AML-193 (cell line): ENCODE measurements around the gene VSIG2.

ENCODE experiments used
- DNase-seq, 2 experiments: peaks; one replicate each; lab custom pipeline; 2025; lab: John Stamatoyannopoulos, UW

Gene VSIG2

DNA sequence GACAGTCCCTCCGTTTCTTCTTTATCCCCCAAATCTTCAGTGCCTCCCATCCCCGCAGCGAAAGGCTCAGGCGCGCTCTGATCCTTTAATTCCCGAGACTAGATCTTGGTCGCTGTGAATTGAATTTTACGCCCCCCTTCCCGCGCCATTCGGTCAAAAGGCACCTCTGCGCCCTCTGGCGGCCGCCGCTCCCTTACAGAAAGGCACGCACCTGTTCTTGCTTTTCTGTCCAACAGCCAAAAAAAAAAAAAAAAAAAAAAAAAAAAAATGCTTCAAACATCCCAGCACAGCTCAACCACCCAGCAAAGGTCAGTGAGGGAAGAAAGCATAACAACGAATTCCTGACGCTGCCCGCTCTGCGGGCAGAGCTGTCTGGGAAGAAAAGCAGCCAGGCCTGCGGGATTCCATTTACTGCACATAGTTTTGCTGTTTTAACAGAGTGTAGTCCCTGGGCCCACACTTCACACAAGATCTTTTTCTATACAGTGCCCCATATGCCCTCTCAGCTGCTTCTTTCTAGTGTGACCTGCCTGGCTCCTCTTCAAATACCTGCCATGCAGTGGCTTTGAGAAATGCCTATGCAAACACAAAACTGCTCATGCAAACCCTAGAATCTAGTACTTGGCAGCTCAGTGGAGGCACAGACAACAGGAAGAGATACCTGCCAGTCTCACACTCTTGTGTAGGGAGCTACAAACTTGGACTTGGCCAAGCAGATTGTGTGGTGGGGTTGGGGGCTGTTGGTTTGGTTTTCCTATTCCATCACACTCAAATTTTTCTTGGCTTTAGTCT, 11.3 kb upstream of the VSIG2 start:
- DNase-seq: peak; percentile 51 to 66

DNA sequence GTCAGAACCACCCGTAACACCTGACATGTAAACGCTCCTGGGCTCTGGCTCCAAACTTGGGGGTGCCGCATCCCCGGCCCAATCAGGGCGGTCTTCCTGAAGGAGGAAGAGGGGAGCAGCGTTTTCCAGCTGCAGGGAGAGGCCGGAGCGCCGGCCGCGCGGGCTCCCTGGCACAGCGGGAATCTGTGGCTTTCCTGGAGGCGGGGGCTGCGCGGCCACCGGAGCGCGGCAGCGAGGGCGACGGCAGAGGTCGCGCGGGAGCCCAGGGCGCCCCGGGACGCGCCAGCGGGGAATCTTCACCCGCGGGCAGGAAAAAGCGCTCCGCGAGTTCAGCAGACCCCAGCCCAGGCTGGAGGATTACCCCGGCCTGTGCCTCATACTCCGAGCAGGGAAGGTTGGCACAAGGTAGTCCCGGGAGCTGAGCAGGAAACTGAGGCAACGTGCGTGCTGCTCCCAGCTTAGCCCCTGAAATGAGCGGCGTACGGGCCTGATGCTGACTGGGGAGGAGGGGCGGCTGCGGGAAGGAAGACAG, 10.6 kb upstream of the VSIG2 start:
- DNase-seq: no peak

DNA sequence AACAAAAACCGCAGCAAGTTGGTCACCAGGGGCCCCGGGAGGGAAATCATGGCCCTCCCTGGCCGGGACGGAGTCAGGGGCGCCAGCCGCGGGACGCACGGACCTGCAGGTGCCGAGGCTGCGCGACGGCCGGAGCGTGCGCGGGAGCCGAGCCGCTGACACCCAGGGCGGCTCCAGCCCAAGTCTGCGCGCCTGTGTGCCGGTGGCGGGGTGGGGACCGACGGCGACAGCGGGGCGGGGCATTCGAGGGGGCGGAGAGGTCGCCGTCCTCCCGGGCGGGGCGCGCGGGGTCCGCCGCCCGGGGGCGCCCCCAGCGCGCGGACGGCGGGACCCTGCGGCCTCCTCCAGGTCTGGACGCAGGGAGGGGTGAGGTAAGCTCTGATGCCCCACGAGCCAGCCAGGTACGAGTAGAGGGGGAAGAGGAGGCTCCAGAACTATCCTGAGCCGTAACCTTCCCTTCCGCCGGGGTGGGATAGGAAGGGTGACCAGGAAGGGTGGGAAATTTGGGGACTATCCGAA, 10.1 kb upstream of the VSIG2 start, which contains the start of gene ESAM:
Gene ESAM (minus strand): TSS at position 186 of the 519 bp plus-strand sequence. CDS start 136 bp downstream, at position 50.
- no peak for DNase-seq

DNA sequence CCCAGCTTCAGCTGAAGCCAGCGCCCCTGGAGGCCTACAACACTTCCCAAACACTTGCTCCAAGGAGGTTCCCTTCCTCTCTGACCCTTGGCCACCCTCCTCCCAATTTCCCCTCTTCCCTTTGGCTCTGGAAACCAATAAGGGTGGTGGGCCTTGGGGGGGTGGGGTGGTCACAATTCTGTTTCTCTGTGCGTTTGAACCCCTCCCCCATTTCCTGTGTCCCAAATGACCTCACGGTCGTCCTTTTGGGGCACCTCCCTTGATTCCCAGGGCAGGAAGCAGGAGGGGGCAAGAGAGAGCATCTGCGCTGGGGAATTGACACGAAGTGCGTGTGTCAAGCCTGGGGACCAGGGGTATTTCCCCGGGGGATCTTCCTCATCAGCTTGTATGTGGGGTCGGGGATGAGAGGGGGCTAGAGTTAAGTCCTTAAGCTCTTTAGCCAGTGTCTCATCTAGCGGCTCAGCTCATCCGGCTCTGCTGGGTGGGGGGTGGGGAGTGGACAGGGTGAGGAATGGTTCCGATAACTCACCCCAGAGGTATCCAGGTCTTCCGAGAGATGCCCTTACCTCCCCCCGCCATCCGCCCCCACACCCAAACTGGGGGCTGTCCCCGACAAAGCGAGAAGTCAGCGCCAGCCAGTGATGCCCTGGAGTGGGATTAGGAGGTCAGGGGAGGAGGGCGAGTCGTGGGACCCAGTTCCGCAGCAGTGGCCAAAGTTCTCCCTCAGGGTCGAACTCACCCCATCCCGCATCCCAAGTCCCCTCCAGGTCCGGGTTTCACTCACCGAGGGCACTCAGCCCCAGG, 9.4 kb upstream of the VSIG2 start:
- no peak for DNase-seq

DNA sequence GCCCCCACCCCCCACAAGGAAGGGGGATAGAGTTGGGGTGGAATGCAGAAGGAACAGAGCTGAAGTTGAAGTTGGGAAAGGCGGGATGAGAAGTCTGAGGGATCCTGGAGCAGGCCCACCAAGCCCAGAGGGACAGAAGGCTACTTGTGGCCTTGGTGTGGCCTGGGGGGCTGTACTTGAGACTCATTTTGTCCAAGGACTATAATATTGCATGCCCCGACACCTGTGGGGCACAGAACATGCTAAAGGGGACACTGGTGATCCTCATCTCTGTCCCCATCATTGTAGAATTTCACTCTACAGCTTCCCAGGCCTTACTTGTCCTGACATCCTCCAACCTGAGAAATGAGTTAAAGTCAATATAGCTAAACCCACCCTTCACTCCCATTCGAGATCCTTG, 8.8 kb upstream of the VSIG2 start:
- no peak for DNase-seq

DNA sequence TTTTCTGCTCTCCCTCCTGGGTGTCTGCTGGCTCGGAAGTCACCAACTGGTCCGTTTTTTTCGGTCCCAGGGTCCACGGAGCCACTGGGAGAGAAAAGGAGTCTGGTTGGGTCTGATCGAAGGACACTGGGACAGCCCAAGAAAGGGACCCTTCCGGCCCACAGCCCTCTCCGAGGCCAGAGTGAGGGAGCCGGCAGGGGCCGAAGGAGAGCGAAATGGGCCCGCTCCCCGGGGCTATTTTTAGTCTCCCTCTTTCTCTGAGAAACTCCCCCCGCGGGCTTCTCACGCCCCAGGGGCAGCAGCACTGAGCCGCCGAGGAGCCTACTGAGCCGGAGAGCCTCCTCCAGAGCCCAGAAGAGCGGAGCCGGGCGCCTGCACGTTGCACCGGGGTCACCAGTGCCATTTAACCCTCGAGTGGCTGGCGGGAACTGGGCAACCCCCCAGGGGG, 8.2 kb upstream of the VSIG2 start:
- no peak for DNase-seq

DNA sequence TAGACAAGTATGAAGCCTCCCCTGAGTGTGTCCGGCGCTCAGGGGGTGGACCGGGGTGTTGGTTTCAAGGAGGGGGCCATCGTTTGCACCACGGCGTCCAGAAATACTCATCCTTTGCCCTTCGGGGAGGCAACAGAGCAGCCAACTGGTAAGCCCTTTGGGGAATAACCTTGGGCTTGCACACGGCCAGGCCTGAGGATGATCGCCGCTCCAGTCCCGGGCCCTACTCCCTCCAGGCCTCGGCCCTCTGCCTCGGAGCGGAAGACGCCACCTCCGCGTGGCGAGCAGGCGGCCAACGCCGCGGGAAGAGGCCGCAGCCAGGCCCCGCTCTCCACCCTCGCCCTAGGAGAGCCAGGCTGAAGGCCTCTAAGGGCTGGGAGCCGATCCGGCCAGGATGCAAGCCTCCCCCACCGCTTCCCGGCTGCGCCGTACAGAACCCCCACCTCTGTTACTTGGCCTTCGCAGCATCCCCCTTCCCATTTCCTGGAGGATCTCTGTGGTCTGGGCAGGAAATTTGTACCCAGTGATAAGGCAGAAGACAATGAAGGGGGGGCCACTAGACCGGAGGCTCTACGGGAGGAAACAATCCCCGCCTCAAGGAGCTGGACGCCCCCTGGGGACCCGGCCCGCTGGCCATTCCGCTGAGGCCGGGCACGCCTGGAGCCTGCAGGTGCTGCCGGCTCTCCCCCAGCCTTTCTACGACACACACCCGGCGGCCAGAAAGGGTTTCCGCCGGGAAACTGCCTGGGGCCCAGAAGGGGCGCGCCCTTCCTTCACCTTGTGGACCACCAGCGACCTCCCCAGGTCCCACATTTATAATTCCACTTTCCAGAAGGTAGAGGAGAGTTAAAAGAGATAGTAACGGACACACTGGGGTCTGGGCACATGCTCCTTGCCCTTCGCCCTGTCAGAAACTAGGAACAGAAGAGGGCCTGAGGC, 7.5 kb upstream of the VSIG2 start:
- no peak for DNase-seq

DNA sequence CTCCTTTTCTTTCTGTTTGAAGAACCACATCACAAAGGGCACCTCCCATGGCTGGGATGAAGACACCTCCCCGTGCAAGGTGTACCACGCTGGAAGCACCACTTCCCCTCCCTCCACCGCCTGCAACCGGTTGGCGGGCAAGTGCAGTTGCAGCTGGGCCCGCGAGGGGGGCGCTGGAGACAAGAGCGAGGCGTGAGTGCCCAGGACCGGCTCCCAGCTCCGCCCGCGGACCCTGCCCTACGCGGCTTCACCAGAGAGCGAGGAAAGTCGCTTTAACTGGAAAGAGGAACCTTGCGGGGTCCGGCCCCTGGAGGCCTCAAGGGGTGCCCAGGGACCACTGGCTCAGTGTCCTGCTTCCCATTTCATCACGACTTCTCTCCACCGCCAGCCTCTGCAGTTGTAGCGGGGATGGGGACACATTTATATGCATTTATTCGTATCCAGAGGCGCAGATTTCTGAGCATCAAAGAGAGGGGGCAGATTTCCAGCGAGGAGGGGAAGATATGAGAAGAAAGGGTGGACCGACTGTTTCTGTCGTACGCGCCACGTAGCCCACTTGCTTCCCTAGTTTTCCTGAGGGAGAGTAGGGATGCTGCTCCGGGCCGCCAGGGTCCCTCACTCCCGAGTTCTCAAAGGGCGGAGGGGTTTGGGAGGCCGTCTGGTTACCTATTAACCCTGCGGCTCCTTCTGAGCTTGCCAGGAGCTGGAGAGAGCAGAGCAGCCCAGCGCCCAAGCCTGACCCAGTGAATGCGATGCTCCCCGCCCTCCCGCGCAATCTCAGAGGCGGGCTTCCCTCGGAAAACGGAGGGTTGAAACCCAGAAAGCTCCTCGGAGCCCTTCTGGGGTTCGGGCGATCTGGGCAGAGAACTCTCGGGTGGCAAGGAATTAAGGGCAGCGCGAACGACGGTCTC, 6.6 kb upstream of the VSIG2 start:
- peak; percentile 85 to 87 for DNase-seq

DNA sequence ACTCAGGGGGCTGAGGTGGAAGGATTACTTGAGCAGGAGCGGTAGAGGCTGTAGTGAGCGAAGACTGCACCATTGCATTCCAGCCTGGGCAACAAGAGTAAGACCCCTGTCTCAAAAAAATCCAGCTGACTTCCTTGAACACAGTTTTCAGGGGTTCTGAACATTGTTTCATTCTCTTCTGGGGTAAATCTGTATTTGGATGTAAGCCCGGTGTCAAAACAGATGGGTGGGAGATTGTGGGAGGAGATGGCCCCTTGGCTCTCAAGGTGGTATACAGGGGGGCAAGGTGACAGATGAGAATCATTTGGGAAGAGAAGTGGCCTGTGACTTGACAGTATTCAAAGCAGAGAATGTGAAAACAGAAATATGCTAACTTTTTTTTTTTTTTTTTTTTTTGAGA, 5.3 kb upstream of the VSIG2 start:
- DNase-seq: no peak

DNA sequence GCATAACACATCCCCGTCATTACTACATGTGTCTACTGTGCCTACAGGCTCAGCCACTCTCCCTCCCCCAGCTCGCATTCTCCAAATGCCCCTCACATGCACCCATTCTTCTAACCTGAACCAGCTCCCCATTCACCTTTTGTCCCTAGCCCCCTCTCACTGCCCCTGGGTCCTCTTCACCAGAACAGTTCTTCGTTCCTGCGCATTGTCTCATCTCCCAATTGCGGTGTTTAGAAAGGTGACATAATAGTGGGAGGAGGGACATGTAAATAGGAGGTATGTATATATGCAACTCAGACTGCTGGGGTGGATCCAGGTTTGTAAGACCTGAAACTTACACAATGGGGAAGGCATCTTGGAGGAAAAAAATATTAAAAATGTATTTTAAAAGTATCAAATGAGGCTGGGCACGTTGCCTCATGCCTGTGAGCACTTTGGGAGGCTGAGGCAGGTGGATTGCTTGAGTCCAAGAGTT, 4.7 kb upstream of the VSIG2 start:
- no peak for DNase-seq

DNA sequence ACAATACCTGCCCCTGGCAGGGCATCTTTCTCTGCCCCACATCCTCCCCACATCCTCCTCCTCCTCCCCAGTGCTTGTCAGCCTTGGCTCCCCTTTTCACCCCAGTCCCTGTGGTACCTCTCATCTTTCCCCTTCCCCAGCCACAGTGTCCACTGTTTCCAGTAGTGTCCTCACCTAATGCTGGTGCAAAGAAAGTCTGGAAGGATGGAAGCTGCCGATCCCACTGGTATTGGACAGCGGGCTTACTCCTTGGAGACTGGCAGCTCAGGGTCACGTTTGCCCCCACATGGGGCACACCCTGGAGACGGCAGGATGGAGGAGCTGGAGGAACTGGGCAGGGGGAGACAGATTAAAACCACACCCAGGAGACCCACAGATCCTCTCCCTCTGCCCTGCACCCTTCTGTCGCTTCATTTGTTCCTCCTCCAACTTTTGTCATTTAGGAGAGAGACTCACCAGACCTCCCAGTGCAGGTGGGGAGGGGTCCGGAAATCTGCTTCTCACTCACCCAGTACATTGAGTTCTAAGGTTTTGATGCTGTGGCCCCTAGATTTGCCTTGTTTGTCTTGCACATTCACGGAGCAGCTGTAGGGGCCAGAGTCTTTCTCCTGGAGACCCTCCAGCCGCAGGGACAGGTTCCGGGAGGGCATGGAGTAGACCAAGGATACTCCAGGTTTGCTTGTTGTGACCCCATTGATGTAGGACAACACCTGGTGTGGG, 4.1 kb upstream of the VSIG2 start:
- no peak for DNase-seq

DNA sequence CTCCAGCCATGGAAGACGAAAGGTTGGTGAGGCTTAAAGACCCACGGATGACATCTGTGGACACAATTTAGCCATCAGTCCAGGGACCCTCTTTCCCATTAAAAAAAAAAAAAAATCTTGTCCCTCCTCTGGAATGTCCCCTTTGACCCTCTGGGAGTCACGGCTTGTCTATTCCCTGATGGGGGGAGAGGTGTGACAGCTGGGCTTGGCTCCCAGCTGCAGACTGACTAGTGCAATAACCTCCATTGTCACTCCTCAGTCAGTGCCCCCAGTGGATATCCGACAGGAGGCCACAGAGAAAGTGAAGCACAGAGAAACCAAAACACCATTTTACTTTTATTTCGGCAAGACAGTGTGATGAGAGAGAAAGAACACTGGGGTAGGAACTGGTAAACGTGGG, 2.7 kb upstream of the VSIG2 start:
- DNase-seq: no peak

DNA sequence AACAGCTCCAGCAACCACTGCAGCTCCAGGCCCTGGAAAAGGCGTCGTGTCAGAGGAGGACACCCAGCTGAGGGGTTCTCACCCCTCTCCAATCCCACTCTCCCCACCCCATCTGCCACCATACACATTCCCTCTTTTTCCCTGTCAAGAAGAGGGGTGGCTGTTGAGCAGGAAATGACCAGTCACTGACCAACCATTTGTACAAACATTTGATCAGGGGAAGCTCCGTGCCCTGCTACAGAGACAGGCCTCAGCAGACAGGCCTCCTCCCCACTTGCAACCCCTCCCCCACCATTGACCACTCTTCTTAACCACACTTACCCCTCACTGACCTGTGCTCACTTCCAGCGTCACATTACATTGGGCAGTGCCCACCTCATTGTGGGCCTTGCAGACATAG, 2.3 kb upstream of the VSIG2 start:
- no peak for DNase-seq

DNA sequence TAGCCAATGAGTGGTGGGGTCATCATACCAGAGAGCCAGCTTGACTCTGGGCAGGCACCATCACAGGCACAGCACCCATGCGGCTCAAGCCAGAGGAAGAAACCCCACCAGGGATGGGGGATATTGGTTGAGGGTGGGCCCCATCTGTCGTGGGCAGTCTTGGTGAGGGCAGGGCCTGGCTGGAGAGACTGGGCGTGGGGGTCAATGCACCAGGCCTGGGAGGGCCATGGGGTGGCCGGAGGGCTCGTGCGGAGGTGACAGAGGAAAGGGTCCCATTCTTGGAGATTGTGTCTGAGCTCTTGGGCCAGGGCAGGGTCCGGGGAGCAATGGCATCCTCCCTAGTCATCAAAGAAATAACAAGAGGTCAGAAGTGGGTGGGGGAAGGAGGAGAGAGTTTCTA, 1.6 kb upstream of the VSIG2 start:
- DNase-seq: no peak

DNA sequence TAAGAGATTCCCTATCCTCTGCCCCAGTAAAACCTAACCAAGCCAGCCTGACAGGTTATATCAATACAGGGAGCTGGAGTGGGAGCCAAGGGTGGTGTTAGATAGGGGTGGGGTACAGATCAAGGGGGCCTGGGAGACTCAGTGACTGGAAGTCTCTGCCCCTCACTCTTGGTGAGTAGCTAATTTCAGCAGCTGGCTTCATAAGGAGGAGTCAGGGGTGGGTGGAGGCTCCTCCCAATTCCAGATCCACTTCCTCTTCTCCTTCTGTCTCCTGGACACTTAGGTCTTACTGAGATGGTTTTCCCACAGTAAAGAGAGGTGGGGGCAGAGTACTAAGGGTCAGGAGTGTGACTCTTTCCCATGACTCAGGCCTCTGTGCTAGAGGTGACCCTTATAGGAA, 1.1 kb upstream of the VSIG2 start:
- DNase-seq: no peak

DNA sequence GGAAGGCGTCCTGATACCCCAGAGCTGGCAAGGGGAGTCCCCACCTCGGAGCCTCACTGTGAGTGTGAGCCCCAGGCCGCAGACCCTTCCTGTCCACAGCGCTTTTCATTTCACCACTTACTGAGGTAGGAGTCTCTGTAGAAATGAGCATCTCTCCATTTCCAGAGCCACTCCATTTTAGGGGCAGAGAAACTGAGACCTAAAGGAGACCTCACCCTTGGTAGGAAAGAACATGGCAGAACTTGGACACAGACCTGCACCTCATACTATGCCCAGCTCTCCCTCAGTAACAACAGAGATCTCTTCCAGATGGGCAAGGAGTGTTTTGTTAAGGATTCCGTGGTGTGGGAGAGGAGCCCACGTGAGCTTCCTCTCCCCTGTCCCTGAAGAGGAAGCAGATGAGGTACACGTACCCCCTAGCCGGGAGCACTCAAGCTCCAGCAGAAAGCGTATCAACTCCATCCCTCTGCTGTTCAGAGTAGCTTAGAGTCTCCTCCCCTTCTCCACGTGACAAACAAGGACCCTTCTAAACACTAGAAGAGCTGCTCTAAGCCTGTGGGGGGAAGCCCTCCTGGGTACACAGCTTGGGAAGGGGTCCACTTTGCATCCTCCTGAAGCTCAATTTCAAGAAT, 532 bp upstream of the VSIG2 start:
- DNase-seq: no peak

DNA sequence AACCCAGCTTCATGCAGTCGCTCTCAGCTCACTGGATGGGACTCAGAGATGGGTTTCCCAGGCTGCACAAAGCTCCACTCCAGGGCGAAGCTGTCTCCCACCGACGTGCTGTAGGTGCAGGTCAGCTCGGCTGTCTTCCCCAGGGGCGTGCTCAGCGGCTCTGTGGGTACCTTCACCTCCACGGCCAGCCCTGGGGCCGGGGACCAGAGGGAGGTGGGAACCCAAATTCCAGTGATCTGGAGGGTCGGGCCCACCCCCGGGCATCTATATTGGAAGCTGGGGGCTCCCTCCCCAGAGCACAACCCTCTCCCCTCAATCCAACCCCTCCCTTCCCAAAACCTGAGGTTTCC, 689 bp downstream of the VSIG2 start:
- DNase-seq: no peak

DNA sequence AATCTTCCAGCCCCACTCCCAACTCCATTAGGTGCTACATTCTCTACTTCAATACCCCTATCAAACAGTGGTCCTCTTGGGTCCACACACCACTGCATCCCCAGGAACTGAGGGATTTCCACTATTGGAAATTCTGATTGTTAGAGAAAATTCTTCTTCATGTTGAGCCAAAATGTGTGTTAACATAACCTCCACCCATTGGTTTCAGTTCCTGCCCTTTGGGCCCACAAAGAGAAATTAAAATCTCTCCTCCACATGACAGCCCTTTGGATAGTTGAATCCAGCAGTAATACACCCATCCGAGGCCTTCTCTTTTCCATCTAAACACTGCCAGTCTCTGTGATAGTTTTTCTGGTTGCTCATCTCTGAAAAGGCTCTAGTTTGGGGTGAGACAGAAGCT, 2.1 kb downstream of the VSIG2 start:
- DNase-seq: no peak
